HG02798 (cell line): Measurements from ENCODE around the gene TAF11L7.
"Not testable (repeated sequence)": the region's sequence is repeated elsewhere in the genome, so short reads cannot be mapped to it uniquely, and the experiment has no call there.

Experiments used
- ATAC-seq: cut with Tn5 transposase; IDR thresholded peaks from one replicate; pipeline ENCODE4 v1.9.1; 2021; ENCODE audit warnings: mild to moderate bottlenecking; ENCODE audit not compliant: unreplicated experiment, poor library complexity

The TAF11L7 gene

GRCh38 chr5:17585658-17586057, at the start of gene TAF11L7:
Gene TAF11L7, minus strand, starts transcription at chr5:17585758.
- not testable (repeated sequence) for ATAC-seq

DNA sequence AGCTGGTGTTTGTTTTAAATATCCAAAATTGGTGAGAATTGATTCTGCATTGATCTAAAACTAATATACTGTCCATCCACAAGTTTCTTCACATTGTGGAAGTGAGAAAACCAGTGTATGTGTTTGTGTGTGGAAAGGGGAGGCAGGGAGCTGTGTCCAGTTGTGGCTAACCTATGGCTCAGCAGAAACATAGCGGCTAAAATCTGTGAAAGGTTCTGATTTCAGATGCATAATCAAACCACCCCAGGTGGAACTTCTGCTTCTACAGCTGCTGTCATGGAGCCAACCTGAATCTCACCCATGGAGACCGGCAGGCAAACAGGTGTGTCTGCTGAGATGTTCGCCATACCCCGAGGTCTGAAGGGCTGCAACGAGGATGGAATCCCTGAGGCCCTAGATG, 48.6 kb upstream of the TAF11L7 start, which contains the start of gene TAF11L14:
Gene TAF11L14, plus strand, starts transcription at position 301 of the 400 bp plus-strand sequence.
- no peak for ATAC-seq

DNA sequence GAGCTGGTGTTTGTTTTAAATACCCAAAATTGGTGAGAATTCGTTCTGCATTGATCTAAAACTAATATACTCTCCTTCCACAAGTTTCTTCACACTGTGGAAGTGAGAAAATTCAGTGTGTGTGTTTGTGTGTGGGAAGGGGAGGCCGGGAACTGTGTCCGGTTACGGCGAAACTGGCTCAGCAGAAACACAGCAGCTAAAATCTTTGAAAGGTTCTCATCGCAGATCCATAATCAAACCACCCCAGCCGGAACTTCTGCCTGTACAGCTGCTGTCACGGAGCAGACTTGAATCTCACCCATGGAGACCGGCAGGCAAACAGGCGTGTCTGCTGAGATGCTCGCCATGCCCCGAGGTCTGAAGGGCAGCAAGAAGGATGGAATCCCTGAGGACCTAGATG, 46.2 kb upstream of the TAF11L7 start, which contains the start of gene TAF11L13:
Gene TAF11L13, plus strand, starts transcription at position 301 of the 400 bp plus-strand sequence.
- ATAC-seq = not testable (repeated sequence)

GRCh38 chr5:17625686-17626085, 40.1 kb upstream of the TAF11L7 start:
- ATAC-seq = no peak

DNA sequence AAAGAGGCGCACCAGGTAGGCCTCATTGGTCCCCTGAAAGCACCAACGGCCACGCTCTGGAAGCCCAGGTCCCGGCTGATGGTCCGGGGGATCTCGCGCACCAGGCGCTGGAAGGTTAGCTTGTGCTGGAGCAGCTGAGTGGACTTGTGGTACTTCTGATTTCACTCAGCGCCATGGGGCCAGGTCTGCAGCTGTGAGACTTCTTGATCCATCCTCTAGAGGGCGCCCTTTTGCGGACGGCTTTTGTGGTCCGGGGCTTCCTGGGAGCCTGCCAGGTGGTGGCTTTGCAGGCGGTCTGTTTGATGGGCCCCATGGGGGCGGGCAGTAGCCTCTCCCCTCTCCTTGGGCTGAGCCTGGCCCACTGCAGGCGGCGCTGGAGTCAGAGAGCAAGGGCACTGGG, 35.1 kb upstream of the TAF11L7 start:
- no peak for ATAC-seq

DNA sequence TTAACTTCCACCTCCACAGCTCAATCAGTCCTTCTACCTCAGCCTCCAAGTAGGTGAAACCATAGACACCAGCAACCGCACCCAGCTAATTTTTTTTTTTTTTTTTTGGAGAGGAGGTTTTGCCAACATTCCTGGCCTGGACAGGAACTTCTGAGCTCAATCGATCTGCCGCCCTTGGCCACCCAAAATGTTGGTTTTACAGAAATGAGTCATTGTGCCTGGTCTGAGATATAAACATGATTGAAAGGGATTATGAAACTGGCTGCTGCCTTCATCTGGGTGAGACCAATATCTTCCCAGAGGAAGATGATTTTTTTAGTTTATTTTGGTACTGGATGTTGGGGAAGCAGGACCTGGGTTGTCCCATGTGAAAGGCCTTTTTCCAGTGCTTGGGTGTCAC, 33.8 kb upstream of the TAF11L7 start:
- ATAC-seq = no peak

GRCh38 chr5:17614872-17615605, 29.5 kb upstream of the TAF11L7 start:
- ATAC-seq = no peak

DNA sequence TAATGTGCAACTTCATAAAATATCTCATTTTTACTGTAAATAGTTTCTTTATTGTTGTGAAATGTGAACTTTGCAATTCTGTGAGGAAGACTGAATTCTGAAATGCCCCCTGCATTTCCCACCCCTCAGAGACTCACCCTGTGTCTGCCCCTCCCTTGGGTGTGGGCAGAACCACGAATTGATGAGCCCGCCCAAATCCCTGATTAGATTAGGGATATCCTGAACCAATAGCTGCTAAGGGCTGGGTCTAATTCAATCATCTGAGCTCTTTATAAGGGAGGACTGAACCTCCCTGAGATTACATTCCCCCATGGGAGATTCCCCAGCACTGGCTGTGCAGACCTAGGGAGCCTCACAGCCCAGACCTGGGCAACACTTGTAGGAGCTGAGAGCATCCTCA, 24.5 kb upstream of the TAF11L7 start, which contains the start of gene TAF11L12:
Gene TAF11L12, plus strand, starts transcription at position 301 of the 400 bp plus-strand sequence.
- not testable (repeated sequence) for ATAC-seq

DNA sequence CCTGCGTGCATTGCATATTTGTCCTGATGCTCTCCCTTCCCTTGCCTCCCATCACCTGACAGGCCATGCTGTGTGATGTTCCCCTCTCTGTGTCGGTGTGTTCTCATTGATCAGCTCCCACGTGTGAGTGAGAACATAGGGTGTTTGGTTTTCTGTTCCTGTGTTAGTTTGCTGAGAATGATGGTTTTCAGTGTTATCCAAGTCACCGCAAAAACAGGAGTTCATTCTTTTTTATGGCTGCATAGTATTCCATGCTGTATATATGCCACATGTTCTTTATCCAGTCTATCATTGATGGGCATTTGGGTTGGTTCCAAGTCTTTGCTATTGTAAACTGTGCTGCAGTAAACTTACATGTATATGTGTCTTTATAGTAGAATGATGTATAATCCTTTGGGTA, 21.9 kb upstream of the TAF11L7 start:
- not testable (repeated sequence) for ATAC-seq

GRCh38 chr5:17604951-17605350, 19.4 kb upstream of the TAF11L7 start:
- no peak for ATAC-seq

DNA sequence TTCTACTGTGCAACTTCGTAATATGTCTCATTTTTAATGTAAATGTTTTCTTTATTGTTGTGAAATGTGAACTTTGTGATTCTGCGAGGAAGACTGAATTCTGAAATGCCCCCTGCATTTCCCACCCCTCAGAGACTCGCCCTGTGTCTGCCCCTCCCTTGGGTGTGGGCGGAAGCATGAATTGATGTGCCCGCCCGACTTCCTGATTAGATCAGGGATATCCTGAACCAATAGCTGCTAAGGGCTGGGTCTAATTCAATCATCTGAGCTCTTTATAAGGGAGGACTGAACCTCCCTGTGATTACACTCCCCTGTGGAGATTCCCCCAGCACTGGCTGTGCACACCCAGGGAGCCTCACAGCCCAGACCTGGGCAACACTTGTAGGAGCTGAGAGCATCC, 18.3 kb upstream of the TAF11L7 start, which contains the start of gene TAF11L11:
Gene TAF11L11, plus strand, starts transcription at position 304 of the 400 bp plus-strand sequence.
- not testable (repeated sequence) for ATAC-seq

- not testable (repeated sequence) for ATAC-seq
Measured at GRCh38 chr5:17597728-17598127, 12.2 kb upstream of the TAF11L7 start, which contains the start of gene TAF11L10. Gene TAF11L10, minus strand, starts transcription at chr5:17597828.

- not testable (repeated sequence) for ATAC-seq
Measured at GRCh38 chr5:17594255-17594654, 8.7 kb upstream of the TAF11L7 start, which contains the start of gene TAF11L9. Gene TAF11L9, minus strand, starts transcription at chr5:17594394.

DNA sequence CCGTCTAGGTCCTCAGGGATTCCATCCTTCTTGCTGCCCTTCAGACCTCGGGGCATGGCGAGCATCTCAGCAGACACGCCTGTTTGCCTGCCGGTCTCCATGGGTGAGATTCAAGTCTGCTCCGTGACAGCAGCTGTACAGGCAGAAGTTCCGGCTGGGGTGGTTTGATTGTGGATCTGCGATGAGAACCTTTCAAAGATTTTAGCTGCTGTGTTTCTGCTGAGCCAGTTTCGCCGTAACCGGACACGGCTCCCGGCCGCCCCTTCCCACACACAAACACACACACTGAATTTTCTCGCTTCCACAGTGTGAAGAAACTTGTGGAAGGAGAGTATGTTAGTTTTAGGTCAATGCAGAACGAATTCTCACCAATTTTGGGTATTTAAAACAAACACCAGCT, 5.3 kb upstream of the TAF11L7 start, which contains the start of gene TAF11L8:
Gene TAF11L8, minus strand, starts transcription at position 101 of the 400 bp plus-strand sequence.
- ATAC-seq = not testable (repeated sequence)
